ENCODE measurements around the gene DCDC2B. TPM values are rescaled to one million over a fixed set of nuclear protein-coding genes. Genes with fewer than 3 reads are reported as not detected.

The DCDC2B gene
- total and polyA plus RNA-seq, 9 of the 15 experiments (the other 6 are each of a cell fraction or from before 2014, with no cell fraction given) = not detected

- BruUV-seq (replicated peaks) = no TSS peak
- WGBS (ENCODE audit: insufficient coverage, low coverage, missing lambda C conversion rate) = 95% methylated on average over 15 of the region's 20 CpGs
- H2AFZ ChIP-seq (ENCODE audit: low read depth, low read length) = no peak overlapping the region
- intact Hi-C loops (cut with micrococcal nuclease) (no loop called here), in situ Hi-C loops (cut with MboI) (no loop called here)
- ChIA-PET CTCF (ENCODE audit: low intra/inter-chr PET ratio) (no interaction called here), POLR2A (interaction anchor here (1.2 kb wide), 2 partner anchors 9 to 20 kb away, joined by 3 to 4 read pairs; no protein-coding TSS in a partner anchor)
- no peaks in the 10 kb centered on the region for H3K27me3 ChIP-seq (ENCODE audit: control insufficient read depth in 2 of 2, insufficient read depth in 2 of 2, low read length in 2 of 2)
- H4K20me1 ChIP-seq (replicated peaks; ENCODE audit: control insufficient read depth, insufficient read depth, low read length) = no peaks in the 10 kb centered on the region
- H3K36me3 ChIP-seq (ENCODE audit: control insufficient read depth, insufficient read depth, low read length) = no peaks in the 10 kb centered on the region
- peaks cover 28 to 32% of the 10 kb centered on the region in 2 experiments; a peak in 4 of 5 replicates for H3K4me1 ChIP-seq (replicated peaks in 1 of 2; ENCODE audit: control insufficient read depth in 2 of 2, insufficient read depth in 2 of 2, low read length in 2 of 2)
- TF ChIP-seq IRF2 (CRISPR knock-in tag; IDR thresholded peaks at IDR 0.05) (0 out of 2 replicates have a peak, but pooled peaks have one; percentile 44), ZBTB33 (CRISPR knock-in tag; IDR thresholded peaks at IDR 0.05) (peak; percentile 95), ZNF79 (CRISPR knock-in tag; IDR thresholded peaks at IDR 0.05; ENCODE audit: low read depth) (no peak)
- ATAC-seq = no peak
- H3K9ac ChIP-seq (ENCODE audit: insufficient read depth in 1 of 2, low read depth in 2 of 2, low read length in 2 of 2) = no peak overlapping the region
- no peak for DNase-seq (ENCODE audit: extremely low read depth in 1 of 4, low spot score in 3 of 4)
- no peak overlapping the region for H3K4me3 ChIP-seq
- H3K4me2 ChIP-seq (ENCODE audit: insufficient read depth, low read length) = no peak overlapping the region
- H3K27ac ChIP-seq (ENCODE audit: extremely low read depth, low read depth, low read length) = no peak overlapping the region
- H3K9me3 ChIP-seq (replicated peaks; ENCODE audit: control insufficient read depth, insufficient read depth, low read depth, low read length) = no peaks in the 10 kb centered on the region
- no peaks in the 10 kb centered on the region for H3K79me2 ChIP-seq (ENCODE audit: control insufficient read depth, insufficient read depth, low read length)
- no peak for FAIRE-seq
- H3K9me1 ChIP-seq (ENCODE audit: control insufficient read depth, insufficient read depth, low read length) = no peaks in the 10 kb centered on the region
Observed at GRCh38 chr1:32239790-32240139, 30.9 kb downstream of the DCDC2B start.

Measured in K562 (cell line).